ENCODE data around the gene EPG5.
A peak's percentile ranks its signal among the peaks of the same experiment; 100 is the strongest.

Gene EPG5

DNA sequence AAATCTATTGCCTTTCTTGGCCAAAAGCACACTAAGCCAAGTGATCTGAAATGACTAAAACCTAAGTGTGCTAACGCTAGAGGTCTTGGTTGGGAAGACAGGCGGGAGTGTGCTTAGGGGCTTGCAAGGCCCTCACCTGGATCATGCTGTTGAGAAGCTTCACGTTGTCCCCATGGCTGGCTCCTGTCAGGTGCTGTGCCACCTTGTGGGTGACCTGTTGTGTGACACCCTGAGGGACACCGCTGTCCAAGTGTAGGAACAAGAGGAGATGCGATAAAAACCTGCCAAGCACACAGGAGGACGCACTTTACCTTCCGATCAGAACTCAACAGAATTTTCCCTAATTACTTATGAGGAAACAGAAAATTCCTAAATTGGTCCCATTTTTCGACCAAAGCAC, 50.8 kb downstream of the EPG5 start:
- DNase-seq (ENCODE audit: low read depth, low spot score): no peak

DNA sequence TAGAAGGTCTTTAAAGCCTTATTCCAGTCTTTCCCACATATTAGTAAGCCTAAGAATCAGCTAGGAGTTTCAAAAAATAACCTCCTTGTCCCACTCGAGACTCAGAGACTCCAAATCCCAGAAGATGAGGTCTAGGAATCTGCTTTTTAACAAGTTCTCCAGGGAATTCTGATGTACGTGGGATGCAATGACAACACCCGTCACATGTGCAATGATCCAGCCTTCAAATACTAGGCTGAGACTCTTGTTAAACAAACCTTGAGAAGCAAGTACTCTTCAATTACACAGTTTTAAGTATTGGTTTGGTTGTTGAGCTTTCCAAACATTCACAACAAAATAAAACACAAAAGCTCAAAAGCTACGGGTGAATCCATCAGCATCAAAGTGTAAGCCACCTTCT, 53.9 kb downstream of the EPG5 start:
- DNase-seq (ENCODE audit: low read depth, low spot score): no peak

DNA sequence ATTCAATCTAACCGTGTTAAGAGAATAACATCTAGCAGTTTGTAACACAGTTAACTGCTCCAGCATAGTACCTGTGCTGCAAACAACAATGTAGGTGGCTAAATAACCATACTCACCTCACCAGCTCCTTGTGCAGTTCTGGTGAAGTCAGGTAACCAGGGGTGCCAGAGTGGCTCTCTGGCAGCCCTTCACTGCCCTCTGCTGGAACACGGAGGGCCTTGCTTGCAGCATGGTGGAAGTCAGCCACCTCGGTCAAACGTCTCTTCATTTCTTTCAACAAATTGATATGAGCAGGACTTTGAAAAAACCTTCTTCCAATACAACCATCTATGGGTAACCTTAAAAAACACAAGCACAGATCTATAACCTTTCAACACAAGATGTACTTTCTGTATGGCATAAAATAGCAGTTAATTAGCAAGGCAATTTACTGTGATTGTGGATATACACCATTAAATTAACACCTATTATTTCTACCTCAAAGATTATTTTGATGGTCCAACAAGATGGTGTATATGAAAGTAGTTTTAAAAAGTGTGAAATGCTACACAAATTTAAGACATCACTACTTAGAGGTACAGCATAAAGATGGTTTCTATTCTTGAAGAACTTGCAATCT, 56.6 kb downstream of the EPG5 start:
- DNase-seq (ENCODE audit: low read depth, low spot score): peak; percentile 59

DNA sequence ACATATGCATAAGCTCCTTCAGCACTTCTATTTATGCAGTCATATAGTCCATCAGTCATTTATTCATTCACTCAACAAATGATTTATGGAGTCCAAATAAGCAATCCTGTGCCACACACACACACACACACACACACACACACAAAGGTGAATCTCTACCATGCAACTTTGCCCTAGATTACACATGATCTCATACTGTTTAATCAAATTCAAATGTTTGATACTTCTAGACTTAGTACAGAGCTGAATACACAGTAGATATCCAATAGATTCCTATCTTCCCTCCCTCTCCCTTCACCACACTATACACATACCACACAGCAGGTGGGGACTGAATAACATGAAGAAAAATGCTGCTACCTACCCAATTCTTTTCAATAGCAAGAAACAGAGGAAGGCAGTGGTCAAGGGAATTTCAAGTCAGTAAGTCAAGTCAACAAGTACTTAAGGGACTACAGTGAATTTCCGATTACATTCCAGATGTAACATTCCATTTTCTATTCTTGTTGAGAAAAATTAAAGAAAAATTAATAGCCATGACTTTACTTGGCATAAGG, 65.4 kb downstream of the EPG5 start:
- DNase-seq (ENCODE audit: low read depth, low spot score): no peak

DNA sequence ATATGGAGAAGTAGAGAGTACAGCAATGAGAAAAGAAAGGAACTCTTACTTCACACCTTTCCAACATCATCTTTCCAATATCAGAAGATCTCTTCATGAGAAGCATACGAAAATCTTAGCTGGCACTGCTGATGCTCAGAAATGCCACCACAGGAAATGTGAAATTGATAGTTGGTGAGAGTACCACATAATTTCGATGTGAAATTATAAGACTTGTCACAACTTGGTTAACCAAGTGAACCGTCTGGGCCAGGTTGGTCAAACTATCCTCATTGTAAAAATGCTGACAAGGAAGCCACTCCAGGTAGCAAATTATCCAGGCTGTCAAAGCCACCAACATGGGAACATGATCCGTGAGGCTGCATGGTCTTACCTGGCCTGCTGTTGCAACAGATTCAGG, 66.5 kb downstream of the EPG5 start:
- no peak for DNase-seq (ENCODE audit: low read depth, low spot score)

DNA sequence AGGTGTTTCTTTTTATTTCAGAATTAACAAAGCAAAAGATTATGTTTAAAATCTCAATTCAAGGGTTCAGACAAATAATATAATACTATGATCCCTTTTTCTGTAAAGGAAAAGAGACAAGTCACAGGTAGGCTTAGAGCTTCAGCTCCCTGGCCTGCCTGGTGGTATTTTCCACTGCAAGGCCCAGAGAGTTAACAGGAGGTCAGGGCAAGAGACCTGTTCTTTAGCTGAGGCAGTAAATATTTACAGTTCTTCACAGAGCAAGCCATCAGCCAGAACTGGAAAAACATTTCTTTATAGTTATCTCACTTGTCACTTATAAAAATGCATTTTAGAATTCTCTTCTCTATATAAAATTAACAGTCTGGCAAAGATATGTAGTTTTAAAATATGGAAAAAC, 70.1 kb downstream of the EPG5 start:
- DNase-seq (ENCODE audit: low read depth, low spot score): no peak

DNA sequence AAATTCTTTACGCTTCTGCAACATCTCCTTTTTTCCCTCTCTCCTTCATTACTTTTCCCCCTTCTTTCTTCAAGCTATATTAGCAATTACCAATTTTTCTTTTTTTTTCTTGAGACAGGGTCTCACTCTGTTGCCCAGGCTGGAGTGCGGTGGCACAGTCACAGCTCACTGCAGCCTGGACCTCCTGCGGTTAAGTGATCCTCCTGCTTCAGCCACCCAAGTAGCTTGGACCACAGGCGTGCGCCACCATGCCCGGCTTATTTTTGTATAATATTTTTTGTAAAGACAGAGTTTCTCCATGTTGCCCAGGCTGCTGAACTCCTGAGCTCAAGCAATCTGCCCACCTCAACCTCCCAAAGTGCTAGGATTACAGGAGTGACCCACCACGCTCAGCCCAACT, 70.7 kb downstream of the EPG5 start:
- no peak for DNase-seq (ENCODE audit: low read depth, low spot score)

DNA sequence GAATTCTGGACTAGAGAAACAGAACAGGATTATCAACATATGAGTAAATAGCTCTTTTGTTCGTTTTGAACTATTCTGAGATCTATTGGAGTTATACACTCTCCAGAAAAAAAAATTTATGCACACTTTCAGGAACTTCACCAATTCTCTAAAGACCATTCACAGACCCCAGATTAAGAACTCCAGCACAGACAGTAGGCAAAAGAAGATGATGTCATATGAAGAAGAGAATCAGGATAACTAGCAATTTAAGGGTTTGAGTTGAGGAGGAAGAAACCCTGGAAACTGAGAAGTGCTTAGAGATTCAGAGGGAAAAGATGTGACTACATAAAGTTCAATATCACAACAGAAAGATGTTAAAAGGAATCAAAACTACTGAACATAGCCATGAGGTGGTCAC, 71.8 kb downstream of the EPG5 start:
- no peak for DNase-seq (ENCODE audit: low read depth, low spot score)

DNA sequence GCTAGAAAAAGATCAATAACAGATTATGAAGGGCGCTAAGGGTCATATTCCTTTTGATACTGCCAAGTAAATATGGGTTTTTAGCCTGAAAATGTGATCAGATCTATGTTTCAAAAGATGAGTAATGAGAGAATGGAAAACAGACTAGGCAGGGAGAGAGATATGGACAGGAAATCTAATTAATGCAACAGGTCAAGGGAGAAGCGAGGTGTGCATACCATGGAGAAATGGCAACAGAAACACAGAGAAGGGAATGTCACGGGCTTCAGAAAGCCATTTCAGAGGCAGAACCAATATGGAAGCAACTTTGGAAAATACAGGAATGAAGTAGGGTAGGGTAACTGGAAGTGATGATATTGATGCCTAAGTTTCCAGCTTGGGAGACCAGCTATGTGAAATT, 72.3 kb downstream of the EPG5 start:
- no peak for DNase-seq (ENCODE audit: low read depth, low spot score)

DNA sequence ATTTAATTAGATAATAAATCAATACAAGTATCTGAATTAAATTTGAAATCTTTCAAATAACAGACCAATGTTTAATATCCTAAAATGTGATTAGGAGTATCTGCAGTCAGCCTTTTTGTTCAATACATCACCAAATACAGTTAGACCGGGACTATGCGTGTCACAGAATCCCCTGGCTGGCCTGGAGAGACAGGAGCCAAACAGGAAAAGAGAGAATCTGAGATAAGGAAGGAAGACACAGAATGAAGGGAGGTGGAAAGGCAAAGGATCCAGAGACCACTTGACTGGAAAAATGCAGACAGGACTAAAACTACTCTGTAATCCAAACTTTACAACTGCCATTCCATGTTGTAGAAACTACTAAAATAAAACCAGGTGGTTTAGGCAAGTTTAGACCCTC, 75.3 kb downstream of the EPG5 start:
- no peak for DNase-seq (ENCODE audit: low read depth, low spot score)

DNA sequence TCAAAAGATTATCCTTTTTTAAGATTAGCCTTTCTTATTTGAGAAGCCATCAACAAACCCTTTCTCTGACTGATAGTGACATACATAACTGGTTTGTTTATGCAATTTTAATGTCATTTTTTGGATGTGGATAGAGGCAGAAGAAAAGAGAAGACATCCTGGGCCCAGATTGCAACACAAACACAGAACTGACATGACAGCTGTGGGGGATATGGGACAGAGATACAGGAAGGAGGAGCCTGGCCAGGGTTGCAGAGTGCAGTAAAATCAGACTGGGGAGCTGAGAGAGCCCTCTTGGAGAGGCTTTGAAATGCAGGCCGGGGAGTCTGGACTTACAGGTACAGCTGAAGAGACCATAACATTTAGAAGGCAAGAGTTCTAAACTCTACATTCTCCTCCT, 76.5 kb downstream of the EPG5 start:
- DNase-seq (ENCODE audit: low read depth, low spot score): no peak

DNA sequence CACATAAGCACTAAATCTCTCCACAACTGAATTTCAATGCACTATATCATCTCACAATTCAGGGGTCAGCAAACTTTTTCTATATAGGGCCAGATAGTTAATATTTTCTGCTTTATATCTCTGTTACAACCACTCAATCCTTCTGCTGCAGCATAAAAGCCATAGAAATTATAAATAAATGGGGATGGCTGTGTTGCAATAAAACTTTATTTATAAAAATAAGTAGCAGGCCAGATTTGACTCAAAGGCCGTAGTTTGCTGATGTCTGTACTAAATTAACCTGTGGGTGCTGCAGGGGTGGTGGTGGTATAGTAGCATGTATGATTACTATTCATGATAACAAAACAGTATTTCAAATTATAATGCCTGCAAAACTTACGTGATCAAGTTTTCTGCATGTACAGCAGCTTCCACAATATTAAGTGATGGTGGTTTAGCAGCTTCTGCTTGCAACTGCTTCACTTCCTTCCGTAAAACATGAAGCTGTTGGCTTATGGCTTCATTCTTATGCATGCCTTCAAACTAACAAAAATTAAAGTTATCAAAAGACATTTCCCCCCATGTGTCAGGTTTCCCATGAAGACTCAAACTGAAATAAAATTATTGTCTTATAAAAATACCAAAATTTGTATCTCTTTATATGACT, 77.6 kb downstream of the EPG5 start:
- no peak for DNase-seq (ENCODE audit: low read depth, low spot score)

DNA sequence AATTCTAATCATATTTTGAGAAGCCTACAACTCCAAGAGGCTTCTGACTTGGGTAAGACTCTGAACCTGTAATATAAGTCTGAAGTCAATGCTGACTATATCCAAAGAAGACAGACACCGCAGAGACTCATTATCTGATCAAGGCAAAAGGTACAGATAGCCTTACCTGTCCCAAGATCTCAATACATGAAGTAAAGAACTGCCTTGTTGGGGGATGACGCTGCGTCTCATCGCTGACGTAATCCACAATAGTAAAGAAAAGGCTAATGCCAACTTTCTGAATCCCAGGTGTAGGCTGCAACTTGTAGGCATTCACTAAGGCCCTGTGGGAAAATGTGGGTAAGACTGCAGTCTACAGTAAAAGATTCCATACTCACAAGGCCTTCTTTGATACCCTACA, 79.5 kb downstream of the EPG5 start:
- DNase-seq (ENCODE audit: low read depth, low spot score): no peak

DNA sequence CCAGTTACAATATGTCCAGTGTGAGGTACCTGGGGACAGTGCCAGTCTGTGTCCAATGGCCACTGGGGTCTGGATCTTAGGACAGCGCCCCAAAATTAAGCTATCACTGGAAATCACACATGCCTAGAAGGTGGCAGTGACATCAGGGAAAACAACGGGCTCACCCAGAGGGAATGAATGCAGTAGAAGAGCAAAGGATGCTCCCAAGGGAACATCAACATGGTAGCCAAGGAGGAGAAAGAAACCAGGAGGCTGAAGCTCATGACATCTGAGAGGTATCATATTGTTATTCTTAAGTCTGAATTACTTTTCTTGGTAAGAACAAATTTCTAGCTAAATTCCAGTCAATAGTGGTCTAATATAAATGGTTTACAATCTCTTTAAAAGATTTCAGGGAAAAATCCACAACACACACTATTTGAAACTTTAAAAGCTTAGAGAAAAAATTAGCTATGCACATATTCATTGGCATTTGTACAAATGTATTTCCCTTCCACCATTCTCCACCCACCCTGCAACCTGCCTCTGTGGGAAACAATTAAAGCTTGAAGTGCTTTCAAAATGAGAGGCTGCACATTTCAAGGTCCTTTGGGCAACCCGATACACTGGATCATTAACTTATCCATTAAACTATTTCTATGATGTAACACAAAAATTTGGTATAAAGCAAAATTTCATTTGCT, 86.1 kb downstream of the EPG5 start:
- DNase-seq (ENCODE audit: low read depth, low spot score): no peak

DNA sequence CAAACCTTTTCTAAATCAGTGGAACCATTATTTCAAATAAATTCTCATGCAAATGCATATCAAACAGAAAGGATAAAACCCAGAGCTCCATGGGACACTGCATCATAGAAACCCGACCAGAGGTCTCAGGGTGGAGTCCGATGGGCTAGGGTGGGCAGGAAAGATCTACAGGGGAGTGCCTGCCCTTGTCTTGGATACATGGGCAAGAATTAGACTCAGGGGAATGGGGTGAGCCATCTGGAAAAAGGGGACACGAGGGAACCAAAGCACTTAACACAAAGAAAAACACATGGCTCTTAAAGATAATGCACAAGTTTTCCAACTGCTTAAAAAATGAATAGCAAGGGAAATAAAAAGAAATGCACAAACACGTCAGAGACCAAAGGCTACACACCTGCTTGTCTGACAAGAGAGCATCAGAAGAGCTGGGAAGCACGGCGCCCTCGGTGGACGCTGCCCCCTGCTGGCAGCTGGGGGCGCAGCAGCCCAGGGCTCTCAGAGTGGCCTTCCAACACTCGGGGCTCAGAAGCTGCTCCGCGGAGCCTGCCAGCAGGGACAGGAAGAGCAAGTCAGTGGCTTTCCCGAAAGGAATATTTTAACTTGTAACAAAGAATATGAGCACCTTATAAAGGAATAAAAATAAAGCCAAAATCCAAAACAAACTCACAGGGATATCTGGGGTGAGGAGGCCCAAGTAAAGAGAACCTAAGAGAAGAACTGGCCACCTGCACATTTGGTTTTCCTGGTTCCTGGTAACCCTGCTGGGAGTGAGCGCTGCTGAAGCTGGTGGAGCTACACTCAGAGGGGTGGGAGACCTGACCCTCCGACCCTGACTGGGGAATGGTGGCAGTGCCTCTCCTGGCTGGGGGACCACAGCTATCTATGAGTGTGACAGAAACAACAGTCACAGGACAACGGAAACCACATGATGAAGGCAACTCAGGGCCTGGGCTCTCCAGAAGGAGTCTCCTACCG, 87.2 kb downstream of the EPG5 start:
- peak; percentile 94 for DNase-seq (ENCODE audit: low read depth, low spot score)

DNA sequence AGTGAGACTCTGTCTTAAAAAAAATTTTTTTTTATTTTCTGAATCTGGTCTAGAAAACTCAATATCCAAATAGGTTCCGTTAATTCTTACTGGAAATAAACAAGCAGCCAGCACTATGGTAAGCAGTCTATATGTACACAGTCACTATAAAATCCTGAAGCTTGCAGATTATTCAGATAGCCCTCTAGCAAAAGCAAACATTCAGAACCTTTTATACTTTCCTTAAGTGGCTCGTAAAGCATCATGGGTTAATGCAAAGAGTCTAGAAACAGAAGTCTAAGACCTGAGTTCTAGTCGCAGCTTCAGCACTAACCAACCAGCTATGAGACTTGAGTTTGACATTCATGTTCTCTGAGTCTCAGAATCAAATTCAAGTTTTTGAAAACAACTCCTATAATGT, 89.7 kb downstream of the EPG5 start:
- no peak for DNase-seq (ENCODE audit: low read depth, low spot score)

DNA sequence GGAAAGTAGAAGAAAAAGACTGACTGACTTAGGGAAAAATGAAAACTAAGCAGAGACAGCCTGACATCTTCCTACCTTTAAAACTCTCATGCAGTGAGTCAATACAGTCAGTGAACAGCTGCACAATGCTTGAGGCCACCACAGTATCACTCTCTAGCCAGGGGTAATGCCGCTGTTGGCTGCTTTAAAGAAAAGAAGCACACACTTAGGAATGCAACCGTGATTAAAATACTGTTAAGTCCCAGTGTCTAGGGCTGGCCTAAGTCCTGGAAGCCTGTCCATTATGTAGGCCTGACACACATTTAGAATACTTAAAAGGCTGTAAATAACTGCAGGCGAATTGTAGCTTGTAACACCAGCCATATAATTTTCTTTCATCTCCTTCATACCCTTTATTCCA, 91.0 kb downstream of the EPG5 start:
- no peak for DNase-seq (ENCODE audit: low read depth, low spot score)

DNA sequence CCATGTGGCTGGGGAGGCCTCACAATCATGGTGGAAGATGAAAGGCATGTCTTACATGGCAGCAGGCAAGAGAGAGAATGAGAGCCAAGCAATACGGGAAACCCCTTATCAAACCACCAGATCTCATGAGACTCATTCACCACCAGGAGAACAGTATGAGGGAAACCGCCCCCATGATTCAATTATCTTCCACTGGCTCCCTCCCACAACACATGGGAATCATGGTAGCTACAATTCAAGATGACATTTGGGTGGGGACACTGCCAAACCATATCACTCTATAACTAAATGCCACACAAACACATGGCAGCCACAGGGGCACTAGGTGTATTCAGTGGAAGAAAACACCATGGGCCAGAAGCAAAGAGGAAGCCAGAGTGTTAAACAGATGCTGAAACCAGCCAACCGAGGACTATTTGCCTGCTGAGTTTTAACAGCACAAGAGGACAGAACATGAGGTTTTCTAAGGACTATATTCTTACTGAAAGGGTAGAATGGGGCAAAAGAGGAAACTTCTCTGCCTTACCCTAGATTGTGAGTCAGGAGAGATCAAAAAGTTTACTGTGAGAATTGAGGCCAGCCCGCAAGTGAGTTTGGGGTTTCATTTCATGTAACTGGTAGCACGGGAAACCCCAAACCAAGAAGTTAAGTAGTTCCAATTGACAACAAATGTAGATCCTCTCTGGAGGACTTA, 92.5 kb downstream of the EPG5 start:
- DNase-seq (ENCODE audit: low read depth, low spot score): no peak

DNA sequence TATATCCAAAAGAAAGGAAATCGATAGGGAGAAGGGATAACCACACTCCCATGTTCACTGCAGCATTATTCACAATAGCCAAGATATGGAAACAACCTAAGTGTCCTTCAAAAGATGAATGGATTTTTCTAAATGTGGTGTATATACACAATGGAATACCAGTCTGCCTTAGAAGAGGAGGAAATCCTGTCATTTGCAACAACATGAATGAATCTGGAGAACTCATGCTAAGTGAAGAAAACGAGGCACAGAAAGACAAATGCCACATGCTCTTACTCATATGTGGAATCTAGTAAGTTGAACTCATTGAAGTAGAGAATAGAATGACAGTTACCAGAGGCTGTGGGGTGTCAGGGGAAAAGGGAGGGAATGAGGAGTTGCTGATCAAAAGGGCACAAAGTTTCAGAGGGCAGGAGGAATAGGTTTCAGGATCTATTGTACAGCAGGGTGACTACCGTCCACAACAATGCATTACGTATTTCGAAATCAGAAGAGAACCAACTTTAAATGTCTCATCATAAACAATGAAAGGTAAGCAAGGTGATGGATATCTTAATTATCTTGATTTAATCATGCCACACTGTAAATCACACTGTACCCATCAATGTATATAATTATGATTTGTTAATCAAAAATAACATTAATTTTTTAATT, 95.6 kb downstream of the EPG5 start:
- no peak for DNase-seq (ENCODE audit: low read depth, low spot score)

DNA sequence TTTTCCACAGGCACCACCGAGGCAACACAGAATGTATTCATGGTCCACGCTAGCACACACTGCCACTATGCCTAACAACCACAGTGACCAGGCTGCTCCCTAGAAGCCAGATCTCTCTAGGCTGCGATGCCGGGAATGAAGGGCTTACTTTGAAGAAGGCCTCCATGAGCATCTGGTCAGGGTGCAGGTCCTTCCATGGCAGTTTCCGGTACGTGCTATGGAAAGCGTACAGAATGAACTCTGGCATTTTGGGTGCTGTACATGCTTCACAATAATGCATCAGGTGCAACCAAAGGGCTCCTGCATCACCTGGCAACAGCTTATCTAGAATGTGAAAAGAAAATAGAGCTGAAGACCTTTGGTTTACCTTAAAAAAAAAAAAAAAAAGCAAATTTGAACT, 96.7 kb downstream of the EPG5 start:
- DNase-seq (ENCODE audit: low read depth, low spot score): no peak

DNA sequence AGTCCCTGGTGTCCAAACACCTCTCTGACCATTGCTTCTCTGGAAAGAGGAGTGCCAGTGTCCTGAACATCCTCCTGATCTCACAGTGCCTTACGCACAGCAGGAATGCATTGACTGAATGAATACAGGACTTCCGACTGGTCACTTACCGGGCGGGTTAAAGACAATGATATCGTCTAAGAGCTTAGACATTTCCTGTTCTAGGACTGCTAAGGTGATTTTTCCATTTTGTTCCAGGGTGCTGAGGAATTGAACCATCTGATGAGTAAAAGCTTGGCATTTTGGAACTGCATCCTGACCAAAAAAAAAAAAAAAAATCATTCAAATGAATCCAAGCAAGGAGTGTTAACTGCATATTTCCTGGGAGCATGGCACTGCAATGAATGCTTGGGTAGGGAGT, 101.7 kb downstream of the EPG5 start:
- DNase-seq (ENCODE audit: low read depth, low spot score): no peak

Measured in ELF-1 (cell line).